Activated T-helper 1 cell treated with anti-CD3 and anti-CD28 coated beads, Interleukin-12 subunit alpha, Interleukin-12 subunit beta, Interleukin-2, Interleukin-4 antibody, amounts not matched to agents 30 ng/mL and 10 ng/mL and 1 ng/mL, durations not matched to agents 14 hours and 24 hours and 36 hours (primary cell): ENCODE data around the gene MICAL2. TPM values are rescaled to one million over a fixed set of nuclear protein-coding genes. Genes with fewer than 3 reads are reported as not detected.

Experiments
- DNase-seq: peaks from one replicate; pipeline ENCODE4 v3.0.0; 2021; ENCODE audit warnings: low spot score
- H3K27ac Mint-ChIP-seq: one replicate; pipeline ENCODE4 v1.8.0; 2021; ENCODE audit warnings: mild to moderate bottlenecking, mixed read lengths
- H3K27me3 Mint-ChIP-seq: one replicate; pipeline ENCODE4 v1.8.0; 2022; ENCODE audit warnings: mild to moderate bottlenecking, moderate library complexity, mixed read lengths; ENCODE audit not compliant: insufficient read depth
- H3K36me3 Mint-ChIP-seq: one replicate; pipeline ENCODE4 v1.8.0; 2021; ENCODE audit warnings: low read depth, mixed read lengths
- H3K4me1 Mint-ChIP-seq: one replicate; pipeline ENCODE4 v1.8.0; 2021; ENCODE audit warnings: low read depth, mixed read lengths
- H3K4me3 Mint-ChIP-seq: one replicate; pipeline ENCODE4 v1.8.0; 2021; ENCODE audit warnings: mild to moderate bottlenecking, moderate library complexity, mixed read lengths
- H3K9me3 Mint-ChIP-seq: one replicate; pipeline ENCODE4 v1.8.0; 2021; ENCODE audit warnings: mixed read lengths
- intact Hi-C: fragments of 100-400 bp; cut with micrococcal nuclease; formaldehyde crosslinking; loops from one replicate; pipeline ENCODE4 v1.15.1; 2024
- total RNA-seq: library from RNA; stranded (reverse); gene quantifications from 2 replicates; pipeline ENCODE4 v1.2.3, GENCODE V29; 2022

The MICAL2 gene
- total RNA-seq, 1 donor from 2014 or later, result 595 TPM

DNA sequence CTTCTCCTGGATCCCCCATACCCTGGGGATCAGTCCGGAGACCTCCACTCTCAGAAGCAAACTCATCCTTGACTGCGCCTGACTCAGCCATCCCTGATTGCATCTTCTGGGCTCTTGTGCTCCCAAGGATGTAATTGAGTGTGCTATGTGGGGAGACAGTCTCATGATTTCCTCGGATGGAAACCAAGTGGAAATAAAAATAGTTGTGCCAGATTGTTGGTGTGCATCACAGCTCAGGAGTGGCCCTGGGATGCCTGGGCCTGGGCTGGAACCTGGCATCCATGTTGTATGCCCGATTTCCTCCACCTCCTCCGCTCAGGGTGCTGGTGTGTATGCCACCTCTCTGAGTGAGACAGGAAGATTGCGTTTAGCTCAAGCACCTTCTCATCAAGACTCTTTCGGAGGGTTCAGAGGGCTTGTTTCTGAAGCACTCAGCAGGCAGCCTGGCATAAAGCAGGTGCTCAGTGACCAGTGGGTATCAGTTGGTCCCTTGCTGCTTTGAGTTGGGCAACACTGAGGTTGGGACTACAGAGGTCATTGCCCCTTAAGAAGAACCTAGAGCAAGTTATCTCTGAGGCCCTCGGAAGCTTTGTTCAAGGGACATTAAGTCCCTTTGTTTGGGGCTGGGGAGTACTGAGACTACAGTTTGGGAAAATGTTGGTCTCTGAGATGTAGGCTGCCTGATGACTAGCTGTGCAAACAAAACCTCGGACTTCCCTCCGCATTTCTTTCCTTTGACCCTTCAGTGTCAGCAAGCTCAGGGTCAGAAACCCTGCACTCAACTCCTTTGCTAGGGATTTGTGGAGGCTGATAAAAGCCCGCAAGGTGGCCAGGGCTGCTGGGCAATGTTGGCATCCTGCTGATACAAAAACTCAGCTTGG is 24.8 kb upstream of the MICAL2 start:
- Mint-ChIP-seq H3K4me3 (no peak overlapping the region), H3K27me3 (no peaks in the 10 kb centered on the region), H3K4me1 (peaks cover 62% of the 10 kb centered on the region), H3K27ac (no peak overlapping the region), H3K9me3 (no peaks in the 10 kb centered on the region), H3K36me3 (peaks cover 4% of the 10 kb centered on the region)
- intact Hi-C loops, result loop anchor here (2.0 kb wide), 1 partner anchor 65 kb away; no protein-coding TSS in a partner anchor
- no peak for DNase-seq

DNA sequence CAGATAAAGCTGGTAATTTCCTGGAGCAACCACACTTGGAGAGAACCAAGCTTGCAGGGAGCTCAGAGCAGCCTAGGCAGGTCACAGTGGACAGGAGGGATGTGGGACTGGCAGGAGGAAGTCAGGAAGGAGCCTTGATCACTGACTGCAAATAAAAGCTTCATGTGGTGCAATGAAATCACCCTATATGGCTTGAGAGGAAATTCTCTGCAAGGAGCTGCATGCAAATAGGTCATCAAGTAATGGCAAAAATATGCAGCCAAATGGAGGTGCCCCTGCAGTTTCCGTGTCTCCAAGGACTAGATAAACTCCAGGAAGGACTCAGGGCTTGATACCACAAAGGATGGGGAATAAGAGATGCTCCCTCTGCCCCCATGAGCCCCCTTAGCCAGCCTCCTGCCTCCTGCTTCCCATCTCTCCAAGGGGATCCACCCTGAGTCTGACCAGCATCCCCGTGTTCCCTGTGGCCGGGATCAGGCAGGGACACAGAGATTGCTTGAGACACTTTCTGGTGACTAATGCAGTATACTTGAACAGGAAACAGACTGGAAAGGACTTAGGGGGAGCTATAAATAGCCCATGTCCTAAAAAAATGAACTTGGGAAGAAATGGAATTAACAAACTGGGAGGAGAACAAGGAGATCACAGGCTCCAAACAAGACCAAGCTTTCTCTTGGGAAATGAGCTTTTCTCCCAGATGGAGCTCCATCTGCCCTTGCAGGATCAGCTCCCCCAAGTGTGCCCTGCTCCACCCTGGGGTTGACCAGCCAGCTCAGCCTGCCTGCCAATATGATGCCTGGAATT is 23.9 kb upstream of the MICAL2 start:
- peak overlapping the region; percentile 52 for H3K4me3 Mint-ChIP-seq
- intact Hi-C loops, result loop anchor here (1.0 to 2.0 kb wide), 3 partner anchors 24 to 150 kb away; partner anchors contain the start of gene MICAL2
- H3K4me1 Mint-ChIP-seq, result peaks cover 69% of the 10 kb centered on the region
- peak overlapping the region; percentile 85 for H3K27ac Mint-ChIP-seq
- H3K27me3 Mint-ChIP-seq, result no peaks in the 10 kb centered on the region
- peaks cover 4% of the 10 kb centered on the region for H3K36me3 Mint-ChIP-seq
- DNase-seq, result no peak
- H3K9me3 Mint-ChIP-seq, result no peaks in the 10 kb centered on the region

DNA sequence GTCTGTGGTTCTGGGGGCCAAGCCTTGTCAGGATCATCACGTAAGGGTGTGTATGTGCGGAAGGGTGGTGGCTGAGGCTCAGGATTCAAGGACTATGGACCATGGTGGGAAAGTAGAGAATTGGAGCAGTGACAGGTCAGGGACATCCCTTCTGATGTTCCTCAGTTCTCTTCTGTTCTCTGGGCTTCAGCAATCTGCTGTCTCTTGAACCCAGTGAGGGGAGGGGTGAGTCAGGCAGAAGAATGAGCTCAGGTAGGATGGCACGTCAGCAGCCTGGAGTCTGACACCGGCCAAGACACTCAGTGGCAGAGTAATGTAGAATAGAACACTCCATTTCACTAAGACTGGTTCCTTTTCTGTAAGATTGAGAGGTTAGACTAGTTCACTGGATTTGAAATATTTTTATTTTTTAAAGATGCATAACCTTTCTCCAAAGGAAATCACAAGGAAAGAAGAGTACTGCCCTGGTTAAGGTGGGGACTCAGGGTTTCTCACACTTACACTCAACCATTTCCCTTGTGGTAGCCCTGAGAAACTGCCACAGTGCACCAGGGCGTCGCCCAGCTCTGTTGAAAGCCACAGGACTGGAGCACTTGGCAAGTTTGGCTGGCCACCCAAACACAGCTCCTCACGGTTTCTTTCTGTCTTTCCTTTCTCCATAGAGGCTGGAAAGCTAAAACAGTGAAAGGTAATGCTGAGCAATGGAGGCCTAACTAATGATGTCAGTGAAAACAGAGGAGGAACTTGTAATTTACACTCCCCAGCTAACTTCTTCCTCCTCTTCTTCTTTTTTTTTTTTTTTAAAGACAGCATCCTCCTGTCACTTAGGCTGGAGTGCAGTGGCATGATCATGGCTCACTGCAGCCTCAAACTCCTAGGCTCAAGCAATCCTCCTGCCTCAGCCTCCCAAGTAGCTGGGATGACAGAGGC is 23.1 kb upstream of the MICAL2 start:
- peaks cover 1% of the 10 kb centered on the region for H3K27me3 Mint-ChIP-seq
- intact Hi-C loops, result loop anchor here (1.0 to 2.0 kb wide), 3 partner anchors 23 to 149 kb away; partner anchors contain the start of gene MICAL2
- peak overlapping the region; percentile 58 for H3K4me3 Mint-ChIP-seq
- H3K36me3 Mint-ChIP-seq, result peaks cover 4% of the 10 kb centered on the region
- H3K9me3 Mint-ChIP-seq, result no peaks in the 10 kb centered on the region
- peaks cover 75% of the 10 kb centered on the region for H3K4me1 Mint-ChIP-seq
- peak; percentile 60 for DNase-seq
- peak overlapping the region; percentile 85 for H3K27ac Mint-ChIP-seq

DNA sequence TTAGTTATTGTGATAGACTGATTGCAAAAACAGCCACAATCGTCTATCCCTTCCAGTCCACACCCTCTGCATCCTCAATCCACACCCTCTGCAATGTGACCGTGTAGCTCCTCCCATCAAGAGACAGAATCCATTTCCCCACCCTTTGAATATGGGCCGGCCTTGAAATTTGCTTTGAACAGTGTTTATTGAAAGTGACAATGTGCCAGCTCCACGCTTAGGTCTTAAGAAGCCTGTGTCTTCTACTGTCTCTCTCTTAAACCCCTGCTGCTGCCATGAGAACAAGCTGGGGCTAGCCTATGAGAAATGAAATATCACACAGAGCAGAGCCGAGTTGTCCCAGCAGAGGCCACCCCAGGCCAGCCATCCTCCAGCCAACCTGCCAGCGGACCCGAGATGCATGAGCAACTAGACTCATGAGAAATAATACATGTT is 22.3 kb upstream of the MICAL2 start:
- H3K4me3 Mint-ChIP-seq, result peak overlapping the region; percentile 58
- peaks cover 75% of the 10 kb centered on the region for H3K4me1 Mint-ChIP-seq
- peak overlapping the region; percentile 85 for H3K27ac Mint-ChIP-seq
- DNase-seq, result no peak
- intact Hi-C loops, result no loop called here
- peaks cover 4% of the 10 kb centered on the region for H3K36me3 Mint-ChIP-seq
- H3K27me3 Mint-ChIP-seq, result peaks cover 1% of the 10 kb centered on the region
- no peaks in the 10 kb centered on the region for H3K9me3 Mint-ChIP-seq

DNA sequence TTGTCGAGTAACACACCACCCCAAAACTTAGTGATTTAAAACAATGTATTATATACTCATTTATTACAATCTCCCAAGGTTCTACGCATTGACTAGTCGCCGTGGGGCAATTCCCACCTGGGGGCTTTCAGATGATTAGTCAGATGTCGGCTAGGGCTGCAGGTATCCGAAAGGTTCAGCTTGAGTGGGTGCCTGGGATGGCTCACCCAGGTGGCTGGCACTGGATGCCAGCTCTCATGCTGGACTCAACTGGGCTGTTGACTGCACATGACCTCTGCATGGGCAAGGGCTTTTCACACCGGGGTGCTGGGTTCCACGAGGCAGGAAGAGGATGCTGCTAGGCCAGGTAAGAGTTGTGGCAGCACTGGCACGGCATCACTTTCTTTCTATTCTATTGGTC is 21.9 kb upstream of the MICAL2 start:
- intact Hi-C loops, result no loop called here
- Mint-ChIP-seq H3K27ac (no peak overlapping the region), H3K9me3 (no peaks in the 10 kb centered on the region), H3K4me3 (no peak overlapping the region), H3K4me1 (peaks cover 73% of the 10 kb centered on the region), H3K27me3 (peaks cover 1% of the 10 kb centered on the region), H3K36me3 (peaks cover 4% of the 10 kb centered on the region)
- DNase-seq, result no peak

DNA sequence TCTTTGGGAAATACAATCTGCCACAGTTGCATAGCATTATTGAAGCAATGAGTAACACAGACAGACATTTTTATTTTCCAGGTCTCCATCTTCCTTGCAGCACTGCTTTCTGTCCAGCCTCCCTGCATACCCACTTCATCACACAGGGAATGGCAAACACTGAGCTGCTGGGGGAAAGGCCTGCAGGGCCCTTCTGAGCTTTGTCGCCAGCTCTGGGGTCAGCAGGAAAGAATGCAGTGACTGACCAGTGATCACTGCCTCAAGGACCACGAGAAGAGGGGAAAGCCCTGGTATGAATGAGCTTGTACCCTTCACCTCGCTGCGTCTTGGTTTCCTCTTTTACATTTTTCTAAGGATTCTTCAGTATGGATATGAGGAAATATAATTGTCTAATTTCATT is 21.3 kb upstream of the MICAL2 start:
- Mint-ChIP-seq H3K4me1 (peaks cover 71% of the 10 kb centered on the region), H3K36me3 (peaks cover 4% of the 10 kb centered on the region), H3K27ac (peak overlapping the region; percentile 67), H3K27me3 (peaks cover 1% of the 10 kb centered on the region), H3K9me3 (no peaks in the 10 kb centered on the region), H3K4me3 (no peak overlapping the region)
- intact Hi-C loops, result no loop called here
- no peak for DNase-seq

DNA sequence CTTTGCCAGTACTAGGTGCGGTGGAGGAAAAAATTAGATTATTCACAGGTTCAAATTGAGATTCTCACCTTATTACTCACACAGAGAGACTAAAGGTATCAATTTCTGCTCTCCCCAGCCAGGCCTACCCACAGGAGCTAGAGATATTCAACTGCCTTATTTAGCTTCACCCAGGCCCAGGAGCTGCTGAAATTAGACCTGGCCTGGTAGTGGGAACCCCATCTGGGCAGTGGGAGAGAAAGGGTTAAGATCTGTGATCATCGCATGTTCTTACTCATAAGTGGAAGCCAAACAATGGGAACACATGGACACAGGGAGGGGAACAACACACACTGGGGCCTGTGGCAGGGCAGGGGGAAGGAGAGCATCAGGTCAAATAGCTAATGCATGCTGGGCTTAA is 20.9 kb upstream of the MICAL2 start:
- H3K4me3 Mint-ChIP-seq, result peak overlapping the region; percentile 2
- DNase-seq, result no peak
- H3K9me3 Mint-ChIP-seq, result no peaks in the 10 kb centered on the region
- H3K36me3 Mint-ChIP-seq, result peaks cover 4% of the 10 kb centered on the region
- H3K4me1 Mint-ChIP-seq, result peaks cover 72% of the 10 kb centered on the region
- peaks cover 1% of the 10 kb centered on the region for H3K27me3 Mint-ChIP-seq
- H3K27ac Mint-ChIP-seq, result peak overlapping the region; percentile 67
- intact Hi-C loops, result no loop called here

DNA sequence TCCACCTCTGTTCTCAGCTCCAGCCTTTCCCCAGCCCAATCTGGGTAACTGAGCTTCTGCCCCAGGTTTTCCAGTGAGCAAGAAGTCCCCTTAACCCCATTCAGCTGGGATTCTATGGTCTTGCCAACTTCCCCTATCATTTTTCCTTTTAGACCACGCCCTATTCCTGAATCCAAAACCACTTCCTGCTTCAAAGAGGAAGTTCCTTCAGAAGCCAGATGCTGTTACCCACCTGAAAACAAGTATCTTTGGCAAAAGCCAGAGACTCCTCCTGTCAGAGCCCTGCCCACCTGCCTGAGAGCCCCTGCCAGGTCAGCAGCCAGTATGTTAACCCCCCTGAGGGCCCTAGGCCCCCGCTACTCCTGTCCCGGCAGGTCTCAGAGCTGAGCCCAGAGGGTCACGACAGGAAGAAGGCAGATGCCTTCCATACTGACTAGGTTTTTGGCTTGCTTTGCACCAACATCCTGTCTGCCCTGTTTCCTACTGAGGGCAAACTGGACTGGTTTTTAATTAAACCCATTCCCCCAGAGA is 20.3 kb upstream of the MICAL2 start:
- H3K36me3 Mint-ChIP-seq, result peaks cover 4% of the 10 kb centered on the region
- peaks cover 1% of the 10 kb centered on the region for H3K27me3 Mint-ChIP-seq
- intact Hi-C loops, result no loop called here
- H3K4me1 Mint-ChIP-seq, result peaks cover 77% of the 10 kb centered on the region
- peak overlapping the region; percentile 82 for H3K27ac Mint-ChIP-seq
- no peak overlapping the region for H3K4me3 Mint-ChIP-seq
- no peaks in the 10 kb centered on the region for H3K9me3 Mint-ChIP-seq
- DNase-seq, result no peak

DNA sequence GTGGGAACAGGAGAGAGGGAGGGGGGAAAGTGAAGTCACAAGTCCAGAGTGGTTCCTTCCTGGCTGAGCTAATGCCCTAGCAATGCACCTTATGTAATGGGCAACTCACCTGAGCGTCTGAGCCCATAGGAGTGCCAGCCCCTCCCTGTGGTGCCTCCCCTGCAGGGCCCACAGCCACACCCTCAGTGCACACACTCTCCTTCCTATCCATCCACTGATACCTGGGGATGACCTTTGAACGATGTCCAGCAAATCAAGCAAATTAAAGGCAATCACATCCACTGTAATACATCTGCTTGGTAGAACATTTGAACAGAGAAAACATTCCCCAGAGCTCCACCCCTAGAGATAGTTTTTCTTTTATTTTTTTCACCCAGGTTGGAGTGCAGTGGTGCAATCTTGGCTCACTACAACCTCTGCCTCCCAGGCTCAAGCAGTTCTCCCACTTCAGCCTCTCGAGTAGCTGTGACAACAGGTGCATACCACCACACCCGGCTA is 19.6 kb upstream of the MICAL2 start:
- H3K27ac Mint-ChIP-seq, result peak overlapping the region; percentile 30
- H3K4me1 Mint-ChIP-seq, result peaks cover 77% of the 10 kb centered on the region
- intact Hi-C loops, result no loop called here

DNA sequence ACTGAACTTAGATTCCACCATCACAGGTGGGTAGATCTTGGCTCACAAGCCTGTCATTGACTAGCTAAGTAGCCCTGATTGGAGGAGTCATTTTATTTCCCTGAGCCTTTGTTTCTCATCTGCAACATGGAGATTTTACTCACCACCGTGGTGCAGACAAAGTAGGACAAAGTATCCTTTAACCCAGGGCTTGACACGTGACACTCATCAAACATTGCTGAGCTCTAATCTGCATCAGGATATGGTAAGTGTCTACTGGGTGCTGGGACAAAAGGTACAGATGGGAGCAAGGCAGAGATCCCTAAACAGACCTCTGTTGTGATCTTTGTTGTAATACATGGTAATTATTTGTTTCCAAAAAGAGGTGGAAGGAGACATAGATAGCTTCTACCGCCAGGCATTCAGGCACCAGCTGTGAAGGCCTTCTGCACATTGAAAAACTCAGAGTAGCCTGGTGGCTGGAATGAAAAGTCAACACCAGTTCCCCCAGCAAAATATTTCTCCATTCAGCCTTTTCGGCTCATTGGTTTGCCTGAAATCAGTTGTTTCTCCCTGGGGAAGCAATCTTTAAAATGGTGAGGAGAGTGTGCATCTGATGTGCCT is 18.3 kb upstream of the MICAL2 start:
- Mint-ChIP-seq H3K4me3 (no peak overlapping the region), H3K4me1 (peaks cover 65% of the 10 kb centered on the region), H3K27me3 (peaks cover 1% of the 10 kb centered on the region), H3K27ac (peak overlapping the region; percentile 5), H3K9me3 (no peaks in the 10 kb centered on the region), H3K36me3 (peaks cover 5% of the 10 kb centered on the region)
- intact Hi-C loops, result no loop called here
- DNase-seq, result no peak

More for the DNA sequence above, 19.6 kb upstream of the MICAL2 start:
- Mint-ChIP-seq H3K9me3 (no peaks in the 10 kb centered on the region), H3K27me3 (peaks cover 1% of the 10 kb centered on the region), H3K36me3 (peaks cover 5% of the 10 kb centered on the region), H3K4me3 (no peak overlapping the region)
- no peak for DNase-seq

DNA sequence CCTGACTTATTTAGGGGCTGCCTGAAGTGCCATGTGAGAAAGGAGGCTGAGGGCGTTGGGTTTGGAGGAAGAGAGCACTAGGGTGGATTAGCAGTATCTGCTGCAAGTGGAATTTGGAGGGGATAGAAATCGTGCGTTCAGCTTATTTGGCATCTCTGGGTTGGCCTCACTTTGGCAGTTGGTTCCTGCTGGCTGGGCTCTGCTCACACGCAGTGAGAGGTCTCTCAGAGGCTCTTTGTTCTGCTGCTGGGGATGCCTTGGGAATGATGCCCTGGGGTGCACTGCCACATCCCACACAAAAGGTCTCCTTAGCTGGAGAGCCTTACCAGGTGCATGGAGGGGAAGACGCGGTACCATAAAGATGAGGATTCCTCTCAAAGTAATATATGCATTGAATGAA is 17.7 kb upstream of the MICAL2 start:
- H3K27me3 Mint-ChIP-seq, result peaks cover 1% of the 10 kb centered on the region

More for the DNA sequence above, 17.7 kb upstream of the MICAL2 start:
- Mint-ChIP-seq H3K36me3 (peaks cover 5% of the 10 kb centered on the region), H3K9me3 (no peaks in the 10 kb centered on the region), H3K27ac (no peak overlapping the region), H3K4me1 (peaks cover 58% of the 10 kb centered on the region), H3K4me3 (no peak overlapping the region)
- no peak for DNase-seq
- intact Hi-C loops, result no loop called here
